Measurements from ENCODE around the gene DAND5.

DAND5 gene

GRCh38 chr19:12995596-12996405, 26.4 kb downstream of the DAND5 start:
- DNase-seq: no peak

GRCh38 chr19:12996406-12997094, 27.2 kb downstream of the DAND5 start:
- no peak for DNase-seq

DNA sequence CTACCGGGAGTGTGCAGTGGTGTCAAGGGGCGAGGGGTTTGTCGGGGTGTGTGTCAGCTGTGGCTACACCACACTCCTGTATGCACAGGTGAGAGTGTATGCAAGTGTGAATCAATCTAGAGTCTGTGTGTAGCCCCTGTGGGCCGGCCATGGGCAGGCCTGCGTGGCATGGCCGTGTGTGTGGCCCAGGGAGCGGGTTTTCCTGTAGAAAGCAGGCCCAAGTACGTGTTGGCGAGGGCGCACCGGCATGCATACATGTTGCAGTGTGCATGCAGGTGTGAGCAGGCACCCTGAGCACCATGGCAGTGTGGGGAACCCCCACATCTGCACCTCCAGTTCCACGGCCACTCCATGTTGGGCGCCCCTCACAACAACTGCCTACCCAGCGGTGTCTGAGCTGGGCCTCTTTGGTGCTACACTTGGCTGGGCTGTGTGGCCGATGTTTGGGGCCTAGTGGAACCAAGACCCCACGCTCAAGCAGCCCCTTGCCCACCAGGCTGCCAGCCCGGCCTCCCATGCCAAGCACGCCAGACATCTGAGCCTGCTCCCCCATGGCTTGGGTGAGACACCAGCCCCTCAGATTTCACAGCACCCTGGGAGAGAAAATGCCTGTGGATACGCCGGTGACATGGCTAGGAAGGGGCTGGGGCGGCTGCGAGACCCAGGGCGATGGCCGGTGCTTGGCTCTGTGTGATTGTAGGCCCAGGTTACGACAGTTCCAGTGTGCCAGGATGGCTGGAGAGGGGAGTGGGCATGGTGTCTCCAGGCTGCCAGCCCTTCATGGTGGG, 28.0 kb downstream of the DAND5 start:
- no peak for DNase-seq

- no peak for DNase-seq
Observed at GRCh38 chr19:12997967-12998940, 28.9 kb downstream of the DAND5 start.

GRCh38 chr19:13001166-13001501, 31.8 kb downstream of the DAND5 start:
- no peak for DNase-seq

GRCh38 chr19:13001502-13002165, 32.3 kb downstream of the DAND5 start:
- DNase-seq: no peak

GRCh38 chr19:13002166-13002898, 33.0 kb downstream of the DAND5 start:
- DNase-seq: no peak

DNA sequence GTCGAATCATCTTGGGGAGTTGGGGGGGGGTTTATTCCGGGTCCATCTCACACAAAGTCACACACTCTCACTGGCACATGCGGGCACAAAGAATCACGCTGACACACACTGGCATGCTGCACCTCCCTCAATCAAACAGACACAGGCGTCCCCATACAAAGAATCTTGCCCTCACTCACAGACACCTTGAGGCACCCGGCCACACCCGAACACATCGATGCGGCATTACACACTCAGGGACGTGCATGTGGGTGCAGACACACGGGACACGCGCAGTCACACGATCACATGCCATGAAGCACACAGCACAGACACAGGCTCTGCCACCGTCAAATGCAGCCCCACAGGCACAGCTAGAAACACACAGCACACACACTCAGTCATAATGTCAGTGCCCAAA, 33.7 kb downstream of the DAND5 start:
- no peak for DNase-seq

DNA sequence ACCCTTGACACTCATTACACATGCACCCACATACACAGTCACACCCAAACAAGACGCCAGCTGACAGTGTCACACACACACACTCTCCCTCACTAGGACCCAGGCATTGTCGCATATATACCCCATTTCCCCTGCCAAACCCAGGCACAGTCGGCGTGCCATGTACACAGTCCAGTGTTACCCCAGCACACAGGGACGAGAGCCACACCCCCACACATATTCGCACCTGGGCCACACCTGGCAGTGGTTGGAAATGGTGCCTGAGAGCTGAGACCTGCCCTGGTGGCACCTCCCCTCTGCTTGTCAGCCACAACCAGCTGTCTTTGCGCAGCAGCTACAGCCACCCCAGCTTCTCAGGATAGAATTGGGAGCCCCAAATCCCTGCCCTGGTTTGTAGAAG, 34.9 kb downstream of the DAND5 start:
- no peak for DNase-seq

DNA sequence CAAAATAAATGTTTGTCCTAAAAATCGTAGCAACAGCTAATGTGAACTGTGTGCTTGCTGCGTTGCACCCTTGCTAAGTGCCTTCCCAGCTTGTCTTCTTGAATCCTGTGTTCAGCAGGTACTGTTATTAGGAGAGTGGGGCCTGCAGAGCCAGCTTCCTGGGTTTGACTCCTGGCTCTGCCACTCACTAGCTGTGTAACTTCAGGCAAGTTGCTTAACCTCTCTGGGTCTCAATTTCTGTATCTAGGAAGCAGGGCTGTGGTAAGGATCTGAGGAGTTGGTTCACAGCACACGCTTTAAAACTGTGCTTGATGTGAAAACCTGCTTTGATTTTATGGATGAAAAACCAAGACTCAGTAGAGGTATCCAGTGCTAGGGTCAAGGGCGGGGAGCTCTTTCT, 35.9 kb downstream of the DAND5 start:
- DNase-seq: no peak

- DNase-seq: no peak
Observed at GRCh38 chr19:13005861-13006370, 36.5 kb downstream of the DAND5 start.

GRCh38 chr19:13006431-13007281, 37.3 kb downstream of the DAND5 start:
- no peak for DNase-seq

DNA sequence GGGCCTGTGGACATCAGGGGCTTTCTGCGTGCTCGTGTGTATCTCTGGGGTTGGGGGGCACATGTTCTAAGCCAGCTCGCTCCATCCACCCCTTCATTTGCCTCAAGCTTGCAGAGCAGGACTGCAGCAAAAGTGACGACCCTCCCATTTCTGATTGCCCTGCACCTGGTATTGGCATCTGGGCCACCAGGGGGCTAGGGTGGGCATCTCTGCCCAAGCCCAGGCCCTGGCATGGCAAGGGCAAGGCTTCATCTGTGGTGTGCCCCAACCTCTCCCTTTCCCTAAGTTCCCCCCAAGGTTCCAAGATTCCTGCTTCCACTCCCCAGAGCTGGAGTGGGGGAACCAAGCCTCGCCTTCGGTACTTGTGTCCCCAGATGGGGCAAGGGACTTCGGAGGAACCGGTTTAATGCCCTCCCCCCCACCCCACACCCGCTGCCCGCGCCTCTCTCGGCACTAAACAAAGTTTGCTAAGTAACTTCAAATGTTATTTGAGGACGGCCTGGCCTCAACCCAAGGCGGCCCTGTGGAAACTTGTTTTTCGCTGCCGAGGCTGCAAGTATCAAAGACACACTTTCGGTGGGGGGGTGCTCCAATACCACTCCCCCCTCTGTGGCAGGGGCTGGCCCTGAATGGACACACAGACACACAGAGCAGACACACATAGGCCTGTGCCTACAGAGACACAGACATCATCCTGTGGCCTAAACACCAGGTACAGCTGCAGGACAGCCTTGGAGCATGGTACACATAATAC, 38.1 kb downstream of the DAND5 start:
- DNase-seq: no peak

- no peak for DNase-seq
Observed at GRCh38 chr19:13008926-13009787, 39.8 kb downstream of the DAND5 start.

DNA sequence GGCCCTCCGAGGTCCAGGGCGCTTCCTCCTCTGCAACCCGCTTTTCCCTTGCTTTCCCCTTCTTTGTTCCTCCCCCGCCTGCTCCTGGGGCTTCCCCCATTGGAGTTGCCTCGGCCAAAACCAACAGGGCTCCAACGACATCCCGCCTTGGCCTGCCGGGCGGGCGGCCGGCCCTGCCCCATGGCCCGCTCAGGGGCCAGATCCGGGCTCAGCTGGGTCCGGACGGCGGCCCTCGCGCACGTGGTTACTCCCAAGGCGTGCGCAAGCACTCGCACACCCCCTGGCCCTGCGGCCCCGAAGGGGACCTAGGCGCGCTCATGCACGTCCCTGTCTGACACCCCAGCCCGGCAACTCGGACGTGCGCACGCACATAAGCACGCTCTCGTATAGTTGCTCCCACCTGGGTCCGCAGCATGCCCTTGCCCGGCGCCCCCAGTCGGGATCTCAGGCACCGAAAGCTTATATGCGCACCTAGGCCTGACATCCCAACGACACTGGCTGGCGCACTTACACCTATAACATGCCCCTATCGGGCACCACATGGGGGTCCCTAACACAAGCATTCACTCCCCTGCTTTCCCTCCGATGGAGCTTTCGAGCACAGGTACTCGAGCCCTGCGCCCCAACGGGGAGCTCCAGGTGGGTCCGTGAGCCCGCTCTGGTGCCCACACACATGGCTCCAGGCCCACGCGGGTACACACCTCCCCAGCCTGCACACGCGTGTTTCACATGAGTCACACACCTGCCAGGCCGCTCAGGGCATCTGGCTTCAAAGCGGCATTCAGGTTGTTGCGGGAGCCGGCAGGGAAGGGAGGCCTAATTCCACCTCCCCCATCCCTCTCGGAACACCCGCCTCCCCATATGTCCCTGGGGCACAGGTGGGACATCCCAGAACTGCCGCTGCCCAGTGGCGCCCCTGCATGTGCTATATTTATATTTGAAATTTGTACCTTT, 40.9 kb downstream of the DAND5 start:
- no peak for DNase-seq

- DNase-seq: no peak
Observed at GRCh38 chr19:13010992-13011652, 41.7 kb downstream of the DAND5 start.
